Measurements from ENCODE around the gene KPRP.

The KPRP gene

GRCh38 chr1:152811050-152811449 lies 53.2 kb downstream of the KPRP start:
- no peak overlapping the region for H3K27ac ChIP-seq
- POLR2A ChIA-PET (ENCODE audit: low non-redundant PET): no interaction called here
- no peak for TF ChIP-seq CTCF (conservative IDR thresholded peaks at IDR 0.05; ENCODE audit: low read depth)
- peak; percentile 13 for DNase-seq (ENCODE audit: low spot score)
- CTCF ChIA-PET: no interaction called here
